Glutamatergic neuron (in vitro differentiated cells): ENCODE data around the gene GFRA1. TPM values are rescaled to one million over a fixed set of nuclear protein-coding genes. Genes with fewer than 3 reads are reported as not detected.

Experiments used
- DNase-seq: peaks from one replicate; pipeline ENCODE4 v3.0.0; 2022
- H3K27ac Mint-ChIP-seq: one replicate; pipeline ENCODE4 v1.8.0; 2020; ENCODE audit warnings: mild to moderate bottlenecking, mixed read lengths, inconsistent platforms; ENCODE audit not compliant: unreplicated experiment
- H3K27me3 Mint-ChIP-seq: one replicate; pipeline ENCODE4 v1.8.0; 2020; ENCODE audit warnings: mild to moderate bottlenecking, moderate library complexity, mixed read lengths, inconsistent platforms; ENCODE audit not compliant: unreplicated experiment
- H3K36me3 Mint-ChIP-seq: one replicate; pipeline ENCODE4 v1.8.0; 2020; ENCODE audit warnings: mild to moderate bottlenecking, mixed read lengths, inconsistent platforms; ENCODE audit not compliant: unreplicated experiment
- H3K4me1 Mint-ChIP-seq: one replicate; pipeline ENCODE4 v1.8.0; 2020; ENCODE audit warnings: mild to moderate bottlenecking, low read depth, mixed read lengths, inconsistent platforms; ENCODE audit not compliant: unreplicated experiment
- H3K4me3 Mint-ChIP-seq: one replicate; pipeline ENCODE4 v1.8.0; 2020; ENCODE audit warnings: mild to moderate bottlenecking, mixed read lengths, inconsistent platforms; ENCODE audit not compliant: unreplicated experiment
- H3K9me3 Mint-ChIP-seq: one replicate; pipeline ENCODE4 v1.8.0; 2020; ENCODE audit warnings: mild to moderate bottlenecking, moderate library complexity, mixed read lengths, inconsistent platforms; ENCODE audit not compliant: unreplicated experiment
- total RNA-seq: library from RNA; stranded (reverse); fragmentation: NEBNext Ultra II Directional; extraction: Animal tissue kit (Norgen Biotek cat#: 25700); gene quantifications from one replicate; pipeline ENCODE4 v1.2.1, GENCODE V29; 2021; ENCODE audit not compliant: unreplicated experiment
- TF ChIP-seq, protein P1 (sequence below): fragments of 200-600 bp; sonication (generic); IDR thresholded peaks from one replicate; pipeline ENCODE4 v1.5.0; 2021; ENCODE audit not compliant: partially characterized antibody, unreplicated experiment

GFRA1 gene
- total RNA-seq, 1 donor from 2014 or later = 347 TPM

DNA sequence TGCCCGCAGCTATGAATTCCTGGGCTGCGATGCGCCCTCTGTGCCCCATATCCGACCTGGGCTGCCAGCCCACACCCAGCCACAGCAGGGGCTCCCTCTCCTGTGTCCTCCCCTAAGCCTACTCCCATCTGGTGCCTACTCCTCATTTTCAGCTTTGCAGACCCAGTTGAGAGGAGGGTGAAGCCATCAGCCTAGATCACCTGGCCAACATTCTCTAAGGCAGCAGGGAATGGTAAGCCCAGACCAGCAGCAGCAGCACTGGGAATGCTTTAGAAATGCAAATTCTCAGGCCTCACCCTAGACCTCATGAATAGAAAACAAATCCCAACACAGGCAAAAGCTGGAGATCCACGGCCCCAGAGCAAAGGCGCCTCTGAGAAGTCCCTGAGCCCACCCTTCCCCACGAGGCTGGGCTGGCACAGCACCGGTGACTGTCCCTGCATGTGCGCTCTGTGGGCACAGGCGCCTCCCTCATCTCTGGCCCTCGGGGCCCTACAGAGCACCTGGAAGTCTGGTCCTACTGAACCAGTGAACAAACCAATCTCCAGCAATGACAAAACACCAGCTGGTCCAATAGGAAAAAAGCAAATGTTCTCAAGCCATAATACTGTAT lies 161.4 kb downstream of the GFRA1 start:
- no peak for DNase-seq
- Mint-ChIP-seq H3K4me3 (no peak overlapping the region), H3K4me1 (peaks cover 26% of the 10 kb centered on the region), H3K36me3 (peaks cover 3% of the 10 kb centered on the region), H3K27me3 (peaks cover 27% of the 10 kb centered on the region), H3K27ac (peak overlapping the region; percentile 73), H3K9me3 (peaks cover 33% of the 10 kb centered on the region)
- TF ChIP-seq, protein P1, sequence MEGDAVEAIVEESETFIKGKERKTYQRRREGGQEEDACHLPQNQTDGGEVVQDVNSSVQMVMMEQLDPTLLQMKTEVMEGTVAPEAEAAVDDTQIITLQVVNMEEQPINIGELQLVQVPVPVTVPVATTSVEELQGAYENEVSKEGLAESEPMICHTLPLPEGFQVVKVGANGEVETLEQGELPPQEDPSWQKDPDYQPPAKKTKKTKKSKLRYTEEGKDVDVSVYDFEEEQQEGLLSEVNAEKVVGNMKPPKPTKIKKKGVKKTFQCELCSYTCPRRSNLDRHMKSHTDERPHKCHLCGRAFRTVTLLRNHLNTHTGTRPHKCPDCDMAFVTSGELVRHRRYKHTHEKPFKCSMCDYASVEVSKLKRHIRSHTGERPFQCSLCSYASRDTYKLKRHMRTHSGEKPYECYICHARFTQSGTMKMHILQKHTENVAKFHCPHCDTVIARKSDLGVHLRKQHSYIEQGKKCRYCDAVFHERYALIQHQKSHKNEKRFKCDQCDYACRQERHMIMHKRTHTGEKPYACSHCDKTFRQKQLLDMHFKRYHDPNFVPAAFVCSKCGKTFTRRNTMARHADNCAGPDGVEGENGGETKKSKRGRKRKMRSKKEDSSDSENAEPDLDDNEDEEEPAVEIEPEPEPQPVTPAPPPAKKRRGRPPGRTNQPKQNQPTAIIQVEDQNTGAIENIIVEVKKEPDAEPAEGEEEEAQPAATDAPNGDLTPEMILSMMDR = no peak

DNA sequence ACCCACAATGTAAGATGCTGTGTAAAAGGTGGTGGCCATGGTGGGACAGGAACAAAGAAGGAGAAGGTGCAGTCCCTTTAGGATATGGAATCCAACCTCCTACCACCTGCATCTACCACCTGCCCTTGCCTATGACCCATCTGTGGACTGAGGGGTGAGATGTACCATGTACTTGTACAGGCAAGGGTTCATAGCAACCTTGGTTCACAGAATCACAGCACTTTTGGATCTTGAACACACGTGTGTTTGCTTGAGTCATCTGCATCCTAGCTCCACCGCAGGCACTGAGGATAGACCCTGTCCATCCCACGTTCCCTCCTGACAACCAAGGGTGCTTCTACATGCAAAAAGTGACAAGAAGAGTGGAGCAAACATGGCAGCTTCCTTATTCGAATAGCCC lies 162.3 kb downstream of the GFRA1 start:
- H3K4me1 Mint-ChIP-seq = peaks cover 24% of the 10 kb centered on the region
- H3K9me3 Mint-ChIP-seq = peaks cover 35% of the 10 kb centered on the region
- peaks cover 27% of the 10 kb centered on the region for H3K27me3 Mint-ChIP-seq
- peaks cover 5% of the 10 kb centered on the region for H3K36me3 Mint-ChIP-seq
- peak overlapping the region; percentile 17 for H3K27ac Mint-ChIP-seq
- H3K4me3 Mint-ChIP-seq = no peak overlapping the region
- DNase-seq = no peak
- TF ChIP-seq, protein P1 = no peak

DNA sequence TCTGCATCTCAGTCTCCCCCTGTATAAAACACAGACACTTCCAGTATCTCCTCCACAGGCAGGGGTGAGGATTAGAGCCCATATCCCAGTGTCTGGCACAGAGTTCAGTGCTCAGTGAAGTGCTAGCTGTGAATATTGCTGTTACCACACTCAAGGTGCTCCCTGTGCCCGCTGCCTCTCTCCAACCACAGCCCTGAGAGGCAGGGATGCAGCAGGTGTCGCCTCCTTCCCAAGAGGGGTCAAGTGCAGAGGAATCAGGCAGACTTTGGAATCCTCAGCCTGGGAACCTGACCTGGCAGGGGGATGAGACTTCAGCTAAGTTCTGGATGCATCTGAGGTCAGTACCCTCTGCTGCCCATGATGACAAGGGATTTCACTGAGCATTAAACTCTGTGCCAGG lies 163.1 kb downstream of the GFRA1 start:
- Mint-ChIP-seq H3K9me3 (peaks cover 31% of the 10 kb centered on the region), H3K36me3 (peaks cover 8% of the 10 kb centered on the region), H3K4me3 (no peak overlapping the region), H3K27ac (no peak overlapping the region), H3K4me1 (peaks cover 17% of the 10 kb centered on the region), H3K27me3 (peaks cover 23% of the 10 kb centered on the region)
- TF ChIP-seq, protein P1 = no peak
- DNase-seq = no peak

DNA sequence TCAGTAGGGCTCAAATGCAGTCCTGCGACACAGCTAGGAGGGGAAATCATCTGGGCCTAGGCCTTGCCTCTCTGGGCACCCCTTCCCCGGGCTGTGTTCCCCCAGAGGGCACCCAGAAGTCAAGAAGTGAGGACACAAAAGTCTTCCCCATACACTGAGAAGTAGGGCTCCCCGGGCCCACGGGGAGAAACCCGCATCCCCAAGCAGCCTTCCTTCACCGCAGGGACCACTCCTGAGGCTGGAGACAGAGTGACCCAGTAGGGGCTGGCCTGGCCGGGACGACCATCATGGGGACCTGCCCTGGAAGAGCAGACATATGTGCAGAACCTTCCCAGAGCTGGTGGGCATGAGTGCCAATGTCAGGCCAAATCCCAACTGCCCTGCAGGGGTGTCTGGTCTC lies 163.5 kb downstream of the GFRA1 start:
- TF ChIP-seq, protein P1 = no peak
- no peak overlapping the region for H3K27ac Mint-ChIP-seq
- H3K27me3 Mint-ChIP-seq = peaks cover 23% of the 10 kb centered on the region
- DNase-seq = no peak
- peaks cover 15% of the 10 kb centered on the region for H3K4me1 Mint-ChIP-seq
- no peak overlapping the region for H3K4me3 Mint-ChIP-seq
- H3K9me3 Mint-ChIP-seq = peaks cover 29% of the 10 kb centered on the region
- H3K36me3 Mint-ChIP-seq = peaks cover 10% of the 10 kb centered on the region

DNA sequence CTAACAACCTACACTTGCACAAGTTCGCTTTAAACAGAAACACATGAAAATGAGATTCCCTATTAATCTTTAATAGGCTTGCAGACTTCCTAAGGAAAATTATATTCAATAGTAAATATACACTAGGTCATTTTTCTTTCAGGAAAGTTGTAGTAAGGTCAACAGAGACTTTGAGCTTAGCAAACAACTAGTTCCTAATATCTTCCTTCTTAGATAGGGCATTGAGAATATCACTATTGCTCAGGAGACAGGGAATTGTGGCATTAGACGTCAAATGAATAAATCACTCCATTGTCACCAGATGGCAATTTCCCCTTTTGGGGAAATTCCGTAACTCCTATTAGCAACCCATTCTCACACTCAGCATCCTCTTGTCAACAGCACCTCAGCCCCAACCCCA lies 164.9 kb downstream of the GFRA1 start:
- peaks cover 10% of the 10 kb centered on the region for H3K36me3 Mint-ChIP-seq
- H3K4me1 Mint-ChIP-seq = peaks cover 12% of the 10 kb centered on the region
- DNase-seq = no peak
- peaks cover 28% of the 10 kb centered on the region for H3K27me3 Mint-ChIP-seq
- H3K27ac Mint-ChIP-seq = no peak overlapping the region
- peaks cover 27% of the 10 kb centered on the region for H3K9me3 Mint-ChIP-seq
- TF ChIP-seq, protein P1 = no peak
- no peak overlapping the region for H3K4me3 Mint-ChIP-seq
